Ovary (tissue), 9 donors: ENCODE results near the gene OLFML2A. TPM values are rescaled to one million over a fixed set of nuclear protein-coding genes. Genes with fewer than 3 reads are reported as not detected.

Experiments
- DNase-seq, 5 donors: peaks; one replicate each; pipeline ENCODE4 v3.0.0-alpha.2; 2019 to 2020
- H3K27ac ChIP-seq, 2 donors: fragments of 200-600 bp; one replicate each; pipeline versions ENCODE4 v1.5.1 to v1.8.0; 2019 to 2022
- H3K27me3 ChIP-seq: fragments of 200-600 bp; one replicate; pipeline ENCODE4 v1.8.0; 2022
- H3K36me3 ChIP-seq: fragments of 200-600 bp; sonication (generic); one replicate; pipeline ENCODE4 v1.5.1; 2019
- H3K4me1 ChIP-seq: one replicate; pipeline ENCODE4 v1.8.1; 2013; ENCODE audit warnings: mild to moderate bottlenecking, moderate library complexity; ENCODE audit not compliant: insufficient read depth
- H3K4me3 ChIP-seq: fragments of 200-600 bp; sonication (generic); one replicate; pipeline ENCODE4 v1.5.1; 2017
- H3K9me3 ChIP-seq, 2 donors: fragments of 200-600 bp in 1 of 2; sonication (generic) in 1 of 2; one replicate each; pipeline versions ENCODE4 v1.5.1 to v1.8.1; 2013 to 2019; ENCODE audit warnings: mild to moderate bottlenecking in 1 of 2, moderate library complexity in 1 of 2
- CTCF ChIP-seq, 3 donors: fragments of 450-650 bp in 2 of 3; fragments of 200-600 bp in 1 of 3; IDR thresholded peaks; one replicate each; pipeline versions ENCODE4 v1.5.1 to v1.8.0; 2016 to 2022; ENCODE audit warnings: antibody characterized with exemption in 3 of 3, mild to moderate bottlenecking in 1 of 3
- EP300 ChIP-seq: sonication (generic); formaldehyde crosslinking; IDR thresholded peaks from one replicate; pipeline ENCODE4 v1.6.1; 2017; ENCODE audit warnings: antibody characterized with exemption
- POLR2A ChIP-seq: fragments of 450-650 bp; IDR thresholded peaks from one replicate; pipeline ENCODE4 v1.6.1; 2017; ENCODE audit warnings: antibody characterized with exemption, mild to moderate bottlenecking, moderate library complexity
- WGBS, 3 donors: extraction: QIAGEN DNeasy Blood & Tissue Kit in 1 of 3; methylation state at CpG; one replicate each; pipeline versions ENCODE4 v1.1.5 to v1.1.7; 2013 to 2017; 5-methylcytosine and 5-hydroxymethylcytosine counted together
- intact Hi-C, 4 donors: fragments of 100-400 bp; cut with DNase I; formaldehyde crosslinking; loops; one replicate each; pipeline versions ENCODE4 v1.11.0 to v1.15.1; 2022 to 2023
- polyA plus RNA-seq, 2 donors: library from polyadenylated mRNA; stranded (reverse); fragments of 200-250 nt in 1 of 2; fragments of 350-450 nt in 1 of 2; fragmentation: Illumina TruSeq in 1 of 2; extraction: RNeasy Lipid Tissue Mini Kit (QIAGEN cat#74804) in 1 of 2; gene quantifications; one replicate each; pipeline ENCODE4 v1.2.3, GENCODE V29; 2013 to 2014
- total RNA-seq, 7 donors: library from RNA; depleted of rRNA in 2 of 7; stranded (reverse); fragments of >200 nt in 2 of 7; fragmentation: NEBNext Ultra II Directional in 3 of 7; extraction: Animal tissue kit (Norgen Biotek cat#: 25700) in 3 of 7; gene quantifications; one replicate each; pipeline versions ENCODE4 v1.1.0 to v1.2.4, GENCODE V29; 2016 to 2023
- donor health status: DM: no; HTN: no; CAD: no; lungs with moderate emphysema.
- donor health status: DM: no; HTN: no; CAD: no.
- donor health status: Bipolar disorder and iron deficiency.
- donor health status: DM: yes; HTN: yes; CAD: no.
- donor health status: DM: no; HTN: no; CAD: no.
- donor health status: DM: yes; HTN: yes; CAD: no.

OLFML2A gene
- total and polyA plus RNA-seq, 9 donors: 14.7 to 63.4 (median 31.0) TPM

DNA sequence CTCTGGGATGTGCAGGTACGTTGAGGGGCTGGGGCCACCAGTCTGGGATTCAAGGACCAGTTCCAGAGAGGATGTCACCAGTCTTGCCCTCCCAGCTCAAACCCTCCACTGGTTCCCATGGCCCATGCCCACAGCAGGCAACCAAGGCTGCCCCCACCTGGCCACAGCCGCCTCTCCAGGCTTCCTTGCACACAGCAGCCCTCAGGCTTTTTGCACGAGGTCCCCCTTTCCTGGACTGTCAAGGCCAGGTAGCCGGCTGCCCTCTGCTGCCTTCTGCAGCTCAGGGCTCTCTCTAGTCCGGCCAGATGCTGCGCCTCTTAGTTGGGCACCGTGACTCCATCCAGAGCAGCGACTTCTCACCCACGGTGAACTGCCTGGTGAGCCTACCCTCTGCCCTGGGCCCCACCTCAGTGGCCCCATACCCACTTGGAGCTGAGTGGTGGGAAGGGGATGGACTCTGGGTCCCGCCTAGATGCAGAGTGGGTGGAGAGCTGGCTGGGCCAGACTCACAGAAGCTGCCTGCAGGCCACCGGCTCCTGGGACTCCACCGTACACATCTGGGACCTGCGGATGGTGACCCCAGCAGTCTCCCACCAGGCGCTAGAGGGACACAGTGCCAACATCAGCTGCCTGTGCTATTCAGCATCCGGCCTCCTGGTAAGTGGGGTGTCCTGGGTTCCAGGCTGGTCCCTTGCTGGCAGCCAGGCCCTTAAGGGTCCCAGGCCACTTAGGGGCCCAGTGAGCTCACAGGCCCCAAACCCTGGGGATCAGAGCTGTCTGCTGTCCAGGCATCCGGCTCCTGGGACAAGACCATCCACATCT lies 79.2 kb downstream of the OLFML2A start:
- intact Hi-C loops: loop anchor here in 1 of 4 donors (10.0 kb wide), 1 partner anchor 241 kb away; no protein-coding TSS in a partner anchor
- H3K9me3 ChIP-seq: no peaks in the 10 kb centered on the region

DNA sequence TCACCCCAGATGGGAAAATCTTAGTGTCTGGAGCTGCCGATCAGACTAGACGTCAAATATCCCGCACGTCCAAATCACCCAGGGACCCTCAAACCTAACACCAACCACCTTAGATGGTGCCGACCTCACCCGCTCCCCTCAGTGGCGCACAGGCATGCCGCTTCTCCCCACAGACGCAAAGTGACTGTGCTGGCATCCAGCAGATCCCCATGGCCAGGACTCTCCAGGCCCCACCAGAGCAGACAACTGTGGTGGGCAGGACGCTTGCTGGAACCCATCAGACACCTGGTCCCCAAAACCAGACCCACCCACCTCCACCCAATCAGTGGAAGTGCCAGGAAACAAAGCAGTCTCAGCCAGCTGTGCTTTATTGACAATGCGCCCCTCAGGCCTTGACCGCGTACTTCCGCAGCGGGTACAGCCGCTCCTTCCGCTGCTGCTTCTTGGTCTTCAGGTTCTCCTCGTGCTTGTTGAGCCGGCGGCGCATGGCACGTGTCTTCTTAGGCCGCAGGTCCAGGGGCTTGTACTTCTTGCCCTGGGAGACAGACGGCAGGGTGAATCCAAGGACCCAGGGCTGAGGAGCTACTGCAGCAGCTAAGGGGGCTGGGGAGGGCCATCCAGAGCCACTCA lies 80.7 kb downstream of the OLFML2A start:
- Histone ChIP-seq H3K27me3 (no peaks in the 10 kb centered on the region), H3K36me3 (no peaks in the 10 kb centered on the region), H3K4me1 (peaks cover 9% of the 10 kb centered on the region), H3K4me3 (no peak overlapping the region), H3K27ac (no peak overlapping the region), H3K9me3 (no peaks in the 10 kb centered on the region)
- intact Hi-C loops: loop anchor here in 1 of 4 donors (10.0 kb wide), 1 partner anchor 243 kb away; no protein-coding TSS in a partner anchor
- TF ChIP-seq EP300: no peak
- TF ChIP-seq CTCF (IDR thresholded peaks at IDR 0.05): no peak
- no peak for TF ChIP-seq POLR2A
- no peak for DNase-seq
- whole genome bisulfite sequencing, 3 donors: 75 to 80% (median 79%) methylated on average over 24 of the region's 24 CpGs

More for the DNA sequence above, 79.2 kb downstream of the OLFML2A start:
- WGBS, 3 donors: 47 to 56% (median 47%) methylated on average over 14 to 16 of the region's 16 CpGs
- Histone ChIP-seq H3K27ac (no peak overlapping the region), H3K4me3 (no peak overlapping the region), H3K27me3 (no peaks in the 10 kb centered on the region), H3K4me1 (peaks cover 10% of the 10 kb centered on the region), H3K36me3 (no peaks in the 10 kb centered on the region)
- TF ChIP-seq CTCF (IDR thresholded peaks at IDR 0.05) (no peak), EP300 (no peak), POLR2A (no peak)
- no peak for DNase-seq

GRCh38 chr9:124858330-124859046 lies 81.6 kb downstream of the OLFML2A start:
- intact Hi-C loops: loop anchor here in 1 of 4 donors (10.0 kb wide), 1 partner anchor 244 kb away; no protein-coding TSS in a partner anchor
- peaks cover 6% of the 10 kb centered on the region for H3K4me1 ChIP-seq
- no peaks in the 10 kb centered on the region for H3K36me3 ChIP-seq
- no peak overlapping the region for H3K4me3 ChIP-seq
- H3K27ac ChIP-seq: no peak overlapping the region
- H3K27me3 ChIP-seq: no peaks in the 10 kb centered on the region
- no peak for TF ChIP-seq EP300
- TF ChIP-seq CTCF (IDR thresholded peaks at IDR 0.05): no peak
- no peak for TF ChIP-seq POLR2A
- 53 to 66% (median 63%) methylated on average over 9 of the region's 9 CpGs for WGBS, 3 donors
- no peaks in the 10 kb centered on the region for H3K9me3 ChIP-seq
- no peak for DNase-seq
